IPS-NIHi11 (cell line): ENCODE results near the gene ARHGAP15.

Source experiments
- DNase-seq: peaks from one replicate; pipeline ENCODE4 v3.0.0; 2012; ENCODE audit warnings: mixed read lengths, low spot score

Gene ARHGAP15

DNA sequence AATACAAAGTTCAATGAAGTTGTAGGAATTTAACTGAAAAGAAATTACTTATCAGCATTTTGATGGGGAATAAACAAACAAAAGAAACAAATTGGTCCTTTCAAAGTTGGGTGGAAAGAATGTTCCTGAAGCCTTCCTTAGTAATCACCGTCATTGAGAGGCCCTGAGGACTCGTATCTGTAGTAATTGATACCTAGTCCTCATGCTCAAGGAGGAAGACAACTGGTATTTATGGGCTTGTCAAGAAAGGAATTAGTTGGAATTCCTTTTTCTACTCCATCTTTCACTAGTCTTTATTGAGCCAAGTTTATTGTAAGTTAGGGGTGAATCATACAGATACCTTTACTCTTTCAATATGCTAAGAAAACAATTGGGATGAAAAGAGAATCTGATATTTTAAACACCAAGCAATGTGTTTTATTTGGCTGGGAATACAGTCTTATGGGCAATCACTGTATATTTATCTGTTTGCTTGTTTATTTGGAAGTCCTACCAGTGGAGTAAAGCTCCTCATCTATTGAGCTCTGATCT lies 324.8 kb downstream of the ARHGAP15 start:
- DNase-seq: no peak

DNA sequence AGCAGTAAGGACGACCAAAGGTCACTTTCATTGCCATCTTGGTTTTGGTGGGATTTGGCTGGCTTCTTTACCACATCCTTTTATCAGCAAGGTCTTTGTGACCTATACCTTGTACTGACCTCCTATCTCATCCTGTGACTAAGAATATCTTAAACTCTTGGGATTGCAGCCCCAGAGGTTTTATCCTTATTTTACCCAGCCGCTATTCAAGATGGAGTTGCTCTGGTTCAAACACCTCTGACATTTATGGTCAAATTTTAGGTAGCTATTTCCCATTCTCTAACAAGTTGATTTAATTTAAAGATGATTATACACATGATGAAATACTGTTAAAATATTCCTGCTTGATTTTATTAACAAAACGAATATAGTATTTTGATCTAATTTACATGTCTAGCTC lies 326.1 kb downstream of the ARHGAP15 start:
- DNase-seq: no peak

DNA sequence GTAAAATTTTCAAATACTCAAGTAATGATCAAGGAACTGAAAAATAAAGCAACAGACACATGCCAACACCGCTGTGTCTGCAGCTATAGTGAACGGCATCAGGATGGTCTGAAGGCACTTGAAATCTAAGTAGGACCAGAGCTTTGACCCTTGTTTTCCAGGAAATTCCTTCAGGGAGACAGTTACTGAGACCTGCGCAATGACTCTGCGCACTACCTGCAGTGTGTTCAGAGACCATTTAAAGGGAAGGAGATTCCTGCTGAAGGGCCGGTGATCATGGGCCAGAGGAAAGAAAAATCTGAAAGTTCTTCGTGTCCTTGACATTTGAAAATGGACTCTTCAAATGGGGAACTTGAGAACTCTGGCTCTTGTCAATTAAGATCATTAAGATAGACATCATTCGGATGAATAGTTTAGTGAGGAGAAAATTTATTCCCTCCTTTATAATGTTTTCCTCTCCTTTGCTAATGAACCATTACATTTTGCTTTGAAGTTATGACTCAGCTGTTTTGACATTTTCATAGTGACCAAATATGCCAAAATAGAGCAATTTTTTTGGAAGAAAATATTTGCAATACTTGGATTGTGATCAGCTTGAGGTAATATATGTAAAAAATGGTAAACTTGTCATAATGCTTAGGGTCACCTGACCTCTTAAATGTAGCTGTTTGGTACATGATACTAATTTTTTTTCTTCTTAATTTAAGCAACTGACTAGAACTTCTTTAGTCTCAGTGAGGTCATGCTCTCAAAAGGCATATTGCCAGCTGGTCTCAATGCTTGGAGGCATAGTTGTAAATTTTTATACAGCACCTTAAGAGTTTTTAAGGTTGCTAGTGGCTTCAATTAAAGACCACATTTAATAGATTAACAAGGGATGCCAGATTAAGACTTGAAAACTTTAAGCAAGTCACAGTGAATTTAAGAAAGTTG lies 329.3 kb downstream of the ARHGAP15 start:
- DNase-seq: no peak

DNA sequence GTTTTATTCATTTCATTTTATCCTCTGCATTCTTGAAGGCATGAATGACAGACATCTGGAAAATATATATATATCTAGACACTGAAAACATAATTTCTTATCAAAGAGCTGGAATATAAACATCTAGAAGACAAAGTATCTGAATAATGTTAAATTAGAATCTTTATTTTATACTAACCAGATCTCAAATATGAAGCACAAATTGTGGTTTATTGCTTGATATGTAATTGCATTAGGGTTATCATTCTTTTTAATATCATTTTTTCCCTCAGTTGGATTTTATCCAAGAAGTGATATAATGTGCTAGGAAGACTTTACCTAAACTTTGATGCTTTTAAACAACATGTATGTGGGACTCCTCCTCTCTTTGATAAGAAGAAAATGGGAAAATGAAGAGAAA lies 331.2 kb downstream of the ARHGAP15 start:
- DNase-seq: no peak

DNA sequence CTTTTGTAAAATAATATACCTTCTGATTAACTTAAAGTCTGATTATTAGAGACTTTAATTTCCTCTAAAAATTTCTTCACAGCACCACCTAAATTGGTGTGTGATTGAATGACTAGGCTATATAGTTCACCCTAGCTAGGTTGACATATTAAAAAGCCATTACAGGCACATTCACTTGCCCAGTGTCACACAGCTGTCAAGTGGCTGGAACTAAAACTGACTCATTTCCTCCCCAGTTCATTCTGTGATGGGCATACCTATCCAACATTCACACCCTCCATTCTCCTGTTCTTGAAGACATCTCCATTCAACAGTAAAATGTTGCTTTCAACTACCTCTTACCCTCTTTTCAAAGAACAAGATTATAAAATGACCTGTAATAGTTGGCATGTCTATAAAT lies 334.5 kb downstream of the ARHGAP15 start:
- DNase-seq: no peak

DNA sequence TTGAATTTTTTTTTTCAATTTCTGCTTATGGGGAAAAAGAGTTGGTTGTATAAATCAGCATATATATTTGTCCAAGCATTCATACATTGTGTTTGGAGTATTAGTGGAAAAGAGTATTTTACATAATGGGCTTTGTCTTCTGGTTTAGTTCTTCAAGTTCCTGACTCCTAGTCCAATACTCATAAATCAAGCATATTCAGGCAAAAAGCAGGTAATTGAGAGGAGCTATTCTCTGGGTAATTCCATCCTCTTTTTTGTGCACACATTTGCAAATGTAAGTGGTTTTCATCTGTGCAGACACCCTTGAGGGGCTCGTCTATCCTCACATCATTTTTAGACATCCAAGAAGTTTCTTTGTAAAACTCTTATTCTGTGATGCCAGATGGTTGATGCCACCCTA lies 337.2 kb downstream of the ARHGAP15 start:
- DNase-seq: no peak

DNA sequence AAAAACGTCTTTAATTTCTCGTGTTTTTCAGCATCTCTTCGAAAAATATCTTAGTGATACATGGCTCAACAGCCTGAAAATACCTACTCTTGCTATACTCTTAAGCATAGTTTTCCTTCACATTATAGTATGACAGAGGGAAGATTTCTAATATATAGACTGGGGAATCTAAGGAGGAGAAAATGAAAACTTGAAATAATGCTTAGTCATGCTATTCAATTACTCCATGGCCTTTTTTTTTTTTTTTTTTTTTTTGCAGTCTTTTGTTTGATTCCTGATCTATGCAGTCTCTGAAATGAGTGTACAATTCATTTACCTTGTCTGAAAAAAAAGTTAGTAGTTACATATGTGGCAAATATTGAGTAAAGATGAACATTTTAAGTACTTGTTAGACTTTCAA lies 337.8 kb downstream of the ARHGAP15 start:
- no peak for DNase-seq

DNA sequence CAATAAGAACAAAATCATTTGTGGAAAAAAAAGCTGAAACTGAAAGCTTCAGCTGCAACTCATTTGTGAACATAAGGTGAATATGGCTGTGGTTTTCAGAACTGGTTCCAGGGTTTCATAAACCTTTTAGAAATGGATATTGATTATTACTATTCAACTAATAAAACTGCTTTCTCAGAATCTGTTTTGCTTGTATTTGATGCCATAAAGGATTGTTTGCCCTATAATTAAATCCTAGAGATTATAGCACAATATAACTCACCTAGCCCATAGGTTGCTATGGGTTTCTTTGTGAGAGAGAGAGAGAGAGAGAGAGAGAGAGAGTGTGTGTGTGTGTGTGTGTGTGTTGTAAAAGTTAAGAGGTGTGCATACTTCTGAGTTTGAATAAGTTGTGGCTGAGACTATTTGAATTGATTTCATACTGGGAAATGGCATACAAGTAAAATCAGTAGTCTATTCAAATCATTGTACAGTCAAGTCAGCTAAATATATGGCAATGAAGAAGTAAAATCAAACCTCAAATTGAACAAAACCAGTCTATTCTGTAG lies 339.2 kb downstream of the ARHGAP15 start:
- DNase-seq: no peak

DNA sequence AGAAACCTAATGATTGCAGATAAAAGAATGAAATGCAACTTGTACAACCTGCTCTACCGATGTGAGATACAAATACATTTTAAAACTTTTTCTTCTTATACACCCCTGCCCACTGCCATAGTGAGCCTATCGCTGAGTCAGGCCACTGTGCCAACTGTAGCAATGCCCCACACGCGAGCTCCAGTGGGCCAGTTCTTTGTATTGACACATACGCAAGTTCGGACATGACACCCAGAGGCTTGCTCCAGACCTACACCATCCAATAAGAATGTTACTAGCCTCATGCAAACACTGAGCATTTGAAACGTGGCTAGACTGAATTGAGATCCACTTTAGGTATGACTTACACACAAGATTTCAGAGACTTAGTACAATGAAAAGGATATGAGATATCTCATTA lies 340.1 kb downstream of the ARHGAP15 start:
- no peak for DNase-seq

DNA sequence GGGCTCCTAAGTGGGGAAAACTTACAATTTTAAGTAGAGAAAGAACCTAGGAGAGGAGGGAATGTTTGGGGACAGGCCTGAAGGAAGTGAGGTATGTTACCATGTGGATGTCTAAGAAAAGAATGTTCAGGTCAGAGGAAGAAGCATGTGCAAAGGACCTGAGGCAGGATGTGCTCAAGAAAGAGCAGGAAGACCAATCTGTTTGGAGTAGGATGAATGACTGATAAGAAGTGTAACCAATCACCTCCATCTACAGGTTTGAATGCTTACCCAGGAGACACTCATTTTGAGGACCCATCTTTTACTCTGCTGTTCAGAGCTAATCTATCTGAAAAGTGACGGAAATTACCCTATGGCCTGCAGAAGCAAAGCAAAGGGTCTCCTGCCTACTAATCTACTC lies 342.3 kb downstream of the ARHGAP15 start:
- DNase-seq: no peak

DNA sequence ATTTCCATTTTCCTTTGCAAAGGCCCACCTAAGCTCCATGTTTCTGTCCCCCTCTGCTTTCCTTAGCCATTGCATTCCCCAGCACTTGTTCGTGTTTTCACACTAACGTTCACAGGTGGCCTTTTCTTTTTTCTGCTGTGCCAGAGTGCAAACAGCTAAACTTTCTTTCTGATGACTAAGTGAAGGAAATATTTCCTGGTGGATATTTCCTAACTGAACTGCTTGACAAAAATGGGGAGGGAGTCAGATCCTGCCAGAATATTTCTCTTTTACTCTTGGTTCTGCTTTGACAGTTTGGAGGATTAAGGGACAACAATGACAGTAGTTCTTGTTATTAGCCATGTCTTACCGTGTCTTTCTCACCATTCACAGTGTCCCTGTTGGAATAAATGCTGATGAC lies 344.0 kb downstream of the ARHGAP15 start:
- DNase-seq: no peak

DNA sequence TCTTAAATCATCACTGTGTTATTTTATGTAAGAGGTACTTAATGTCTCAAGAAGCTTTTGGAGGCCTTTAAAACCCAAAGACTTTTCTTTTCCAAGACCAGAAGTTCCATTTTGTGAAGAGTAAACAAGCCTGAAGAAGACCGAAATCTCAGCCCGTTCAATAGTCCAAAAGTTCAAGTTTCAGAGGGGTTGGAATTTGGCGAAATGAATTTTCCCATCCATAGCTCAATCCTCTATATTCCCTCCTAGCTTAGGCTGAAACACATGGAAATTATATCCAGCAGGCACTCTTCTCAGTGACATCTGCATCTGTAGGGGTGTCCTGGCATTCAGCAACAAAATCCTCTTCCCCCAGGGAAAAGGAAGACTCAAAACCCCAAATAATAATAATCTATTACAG lies 344.6 kb downstream of the ARHGAP15 start:
- no peak for DNase-seq

DNA sequence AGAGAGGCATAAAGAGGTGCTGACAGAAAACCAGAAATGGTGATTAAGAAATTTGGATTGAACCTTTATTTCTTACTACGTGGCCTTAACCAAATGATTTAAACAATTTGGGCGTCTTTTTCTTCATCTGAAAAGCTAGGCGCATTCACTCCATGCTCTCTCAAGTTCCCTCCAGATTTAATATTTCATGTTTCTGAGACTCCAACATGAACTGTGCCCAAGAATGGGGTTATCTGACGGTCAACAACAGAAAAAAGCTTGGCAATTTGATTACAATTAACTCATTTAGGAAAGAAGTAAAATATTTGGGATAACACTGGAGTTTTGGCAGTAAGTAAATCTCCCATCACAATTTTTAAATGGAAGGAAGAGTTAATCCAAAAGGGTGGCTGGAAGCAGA lies 345.4 kb downstream of the ARHGAP15 start:
- no peak for DNase-seq

DNA sequence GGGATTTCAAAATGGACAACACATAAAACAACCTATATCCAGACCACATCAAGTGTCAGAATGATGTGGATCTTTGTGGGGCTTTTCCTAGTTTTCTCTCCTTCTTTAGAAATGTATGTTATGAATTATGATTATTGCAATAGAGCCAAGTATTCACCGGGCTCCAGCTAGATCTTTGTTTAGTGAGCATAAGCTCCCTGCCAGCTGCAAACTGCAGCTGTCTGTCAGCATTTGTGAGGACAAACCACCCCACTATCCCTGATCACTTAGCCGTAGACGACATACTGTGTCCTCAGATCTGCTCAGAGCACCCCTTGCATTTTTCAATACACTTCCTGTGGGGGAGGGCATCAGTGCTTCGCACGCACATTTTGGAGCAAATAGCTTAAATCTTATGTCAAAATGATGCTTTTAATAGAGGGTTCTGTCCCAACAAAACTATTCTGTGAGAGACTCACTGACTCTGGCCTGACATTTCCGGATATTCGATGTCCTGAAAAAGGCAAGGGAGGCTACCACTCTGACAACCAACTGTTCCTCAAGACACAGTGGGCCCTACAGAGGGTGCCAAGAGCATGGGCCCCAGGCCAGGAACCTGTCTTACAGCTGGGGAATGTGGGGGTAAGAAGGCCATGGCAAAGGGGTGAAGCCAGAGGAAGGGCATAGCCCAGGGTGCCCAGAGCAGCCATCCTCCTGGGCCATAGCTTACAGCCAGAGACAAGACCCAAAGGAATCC lies 346.0 kb downstream of the ARHGAP15 start:
- DNase-seq: no peak

DNA sequence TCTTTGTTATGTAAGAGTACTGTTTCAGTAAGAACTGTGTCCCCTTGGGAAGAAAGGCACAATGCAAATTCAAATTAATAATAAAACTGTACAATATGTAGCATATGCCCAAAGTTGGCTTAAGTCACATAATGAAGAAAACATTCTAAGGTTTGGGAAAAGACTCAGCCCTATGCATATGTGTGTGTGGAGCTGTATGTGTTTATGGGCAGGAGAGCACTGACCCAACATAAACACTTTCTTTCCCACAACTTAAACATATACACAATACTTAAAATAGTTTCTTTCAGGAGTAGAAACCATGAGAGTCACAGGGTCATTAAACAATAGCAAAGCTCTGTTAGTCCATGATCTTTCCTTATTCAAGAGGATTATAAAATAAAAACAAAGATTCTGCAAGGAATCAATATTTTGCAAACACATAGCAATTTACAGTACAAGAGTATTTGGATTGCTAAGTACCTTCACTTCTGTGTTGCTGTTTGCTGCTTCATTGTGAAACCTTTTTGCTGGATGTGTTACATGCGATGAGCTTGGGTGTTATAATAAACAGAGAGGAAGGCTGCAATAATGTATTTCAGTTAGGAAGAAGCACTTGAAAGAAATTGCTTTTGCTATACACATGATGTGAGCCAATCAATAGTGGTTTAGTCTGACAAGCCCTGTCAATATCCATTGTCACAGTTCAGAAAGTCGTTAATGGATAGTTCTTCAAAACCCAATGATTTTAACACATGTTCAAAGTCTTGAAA lies 347.3 kb downstream of the ARHGAP15 start:
- DNase-seq: no peak

DNA sequence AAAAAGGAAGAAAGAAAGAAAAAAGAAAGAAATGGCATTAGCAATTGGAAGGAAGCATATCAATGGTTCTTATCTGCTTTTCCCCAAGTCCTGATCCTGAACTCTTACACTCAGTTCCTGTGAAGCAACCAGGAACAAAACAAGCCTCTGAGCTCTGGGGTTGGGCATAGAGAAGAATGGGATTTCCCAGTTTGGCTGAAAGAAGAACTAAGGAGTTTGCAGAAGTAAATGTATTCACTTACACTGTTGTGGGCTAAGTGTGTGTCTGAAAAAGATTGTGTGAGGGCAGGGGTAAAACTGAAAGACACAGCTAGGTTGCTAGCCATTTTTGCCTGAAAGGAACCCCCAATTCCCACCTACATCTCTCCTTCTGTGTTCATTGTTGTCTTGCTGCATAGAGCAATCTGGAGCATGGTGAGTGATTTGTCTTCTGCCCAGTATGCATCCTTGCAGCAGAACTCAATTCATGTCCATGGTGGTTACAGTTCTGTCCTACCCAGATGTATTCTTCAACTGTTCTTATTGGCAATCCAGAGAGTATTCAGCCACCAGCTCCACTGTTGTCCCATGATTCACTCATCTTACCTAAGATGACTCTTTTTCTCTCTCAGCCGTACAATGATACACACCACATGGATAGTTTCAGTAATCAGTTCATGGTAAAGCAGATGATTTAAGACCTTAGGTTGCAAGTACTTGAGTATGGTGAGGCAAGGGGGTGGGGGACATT lies 348.7 kb downstream of the ARHGAP15 start:
- no peak for DNase-seq

DNA sequence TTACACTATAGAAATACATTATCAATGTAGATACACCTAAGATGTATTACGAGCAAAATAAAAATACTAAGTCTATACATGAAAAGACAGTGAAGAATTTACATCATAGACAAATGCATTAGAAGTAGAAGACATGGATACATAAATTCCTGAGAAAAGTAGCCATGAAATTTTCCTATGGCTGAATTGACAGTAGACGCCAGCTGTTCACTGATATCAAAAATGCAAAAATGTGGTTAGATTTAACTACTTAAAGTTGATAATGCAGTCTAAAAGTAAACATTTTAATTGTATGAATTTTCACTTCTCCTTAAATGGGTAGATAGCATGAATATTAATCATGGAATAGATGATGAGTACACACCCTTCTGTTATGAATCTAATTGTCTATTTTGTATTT lies 350.9 kb downstream of the ARHGAP15 start:
- no peak for DNase-seq

DNA sequence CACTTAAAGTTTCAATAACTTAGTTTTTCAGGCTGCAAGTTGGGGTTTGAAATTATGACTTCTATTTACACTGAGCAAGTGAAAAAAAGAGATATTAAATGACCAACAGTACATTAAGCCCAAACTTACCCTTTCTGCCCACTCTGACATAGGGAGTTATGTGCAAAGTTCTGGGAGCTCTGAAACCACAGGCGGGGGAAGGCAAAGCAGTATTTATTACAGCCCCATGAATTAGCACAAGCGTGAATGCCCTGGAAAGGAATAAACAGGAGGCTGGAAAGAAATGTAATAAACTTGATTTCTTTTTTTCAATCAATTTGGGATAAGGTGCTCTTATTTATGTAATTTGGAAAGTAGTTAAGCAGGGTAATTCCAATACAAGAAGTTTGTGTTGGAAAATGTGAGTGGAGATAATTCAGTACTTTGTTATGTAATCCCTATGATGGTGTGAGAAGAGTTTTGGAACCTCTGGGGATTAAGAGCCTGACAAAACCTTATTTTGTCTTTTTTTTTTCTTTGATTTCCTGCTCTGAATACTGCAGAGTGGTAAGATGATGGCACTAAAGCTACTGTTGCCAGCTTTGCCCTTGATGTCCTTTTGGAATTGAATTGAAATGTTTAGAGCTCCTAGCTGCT lies 351.5 kb downstream of the ARHGAP15 start:
- DNase-seq: no peak

DNA sequence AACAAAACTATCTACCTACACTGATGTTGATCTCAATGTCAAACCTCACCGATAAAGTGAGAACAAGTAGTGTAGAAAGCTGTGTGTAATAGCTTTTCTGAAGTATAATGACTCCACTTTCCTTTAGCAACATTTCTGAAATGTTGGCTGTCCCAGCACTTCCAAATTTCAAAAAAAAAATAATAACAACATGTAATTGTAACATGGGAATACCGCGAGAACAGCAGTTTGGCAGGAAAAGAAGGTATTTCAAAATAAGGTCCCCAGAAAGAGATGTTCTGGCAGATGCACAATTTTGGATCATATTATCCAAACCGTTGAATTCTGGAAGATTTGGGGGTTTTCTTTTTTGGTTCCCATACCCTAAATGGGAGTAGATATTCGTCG lies 352.0 kb downstream of the ARHGAP15 start:
- no peak for DNase-seq

DNA sequence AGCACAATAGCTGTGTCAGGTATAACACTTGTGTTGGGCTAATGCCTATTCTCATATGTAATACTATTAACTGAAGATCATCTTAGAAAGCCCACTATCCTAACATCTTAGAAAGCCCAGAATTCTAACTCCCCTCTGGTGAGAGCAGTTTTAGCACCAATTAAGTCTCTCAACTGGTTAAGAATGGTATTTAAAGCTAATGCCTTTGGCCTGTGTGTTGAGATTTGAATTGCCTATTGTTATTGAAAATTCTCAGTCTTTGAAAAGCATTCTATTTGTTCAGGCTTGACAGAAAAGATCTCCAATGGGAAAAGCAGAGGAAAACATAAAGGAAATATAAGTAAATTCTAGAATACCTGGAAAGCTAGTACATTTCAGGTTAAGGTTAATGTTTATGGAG lies 352.5 kb downstream of the ARHGAP15 start:
- DNase-seq: peak; percentile 32

DNA sequence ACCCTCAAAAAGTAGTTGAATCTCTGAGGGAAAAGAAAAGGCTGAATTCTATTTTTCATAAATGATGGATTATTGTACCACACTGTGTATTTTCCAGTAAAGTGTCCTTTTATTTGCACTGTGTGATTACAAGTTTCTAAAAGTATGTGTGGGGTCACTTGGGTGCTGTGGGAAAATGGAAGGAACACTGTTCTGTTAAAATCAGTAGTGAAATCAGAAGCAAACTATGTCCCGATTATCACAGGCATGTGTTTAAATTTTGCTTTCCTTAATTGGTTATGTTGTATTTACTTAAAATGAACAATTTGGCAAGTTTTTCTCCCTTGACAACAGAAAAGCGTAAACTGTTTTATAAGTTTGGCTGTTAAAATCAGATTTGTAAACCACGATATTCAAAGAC lies 353.1 kb downstream of the ARHGAP15 start:
- DNase-seq: no peak
